HepG2 (cell line): Measurements from ENCODE around the gene PDZD2. TPM values are rescaled to one million over a fixed set of nuclear protein-coding genes. Genes with fewer than 3 reads are reported as not detected.

Experiments
- CENPX ChIP-seq: sonication (generic); formaldehyde crosslinking; IDR thresholded peaks from 2 replicates; pipeline ENCODE4 v1.9.0; 2021; ENCODE audit warnings: mild to moderate bottlenecking, missing genetic modification reagents, moderate library complexity
- GLI4 ChIP-seq: sonication (generic); formaldehyde crosslinking; IDR thresholded peaks from 2 replicates; pipeline ENCODE4 v1.5.1; 2020; ENCODE audit warnings: missing genetic modification reagents, mild to moderate bottlenecking, moderate library complexity, borderline replicate concordance
- NFIC ChIP-seq: IDR thresholded peaks from 2 replicates; pipeline ENCODE4 v1.6.1; 2012; ENCODE audit warnings: mild to moderate bottlenecking, low read length, inconsistent platforms
- TAF1 ChIP-seq: sonication (generic); formaldehyde crosslinking; IDR thresholded peaks from 2 replicates; pipeline ENCODE4 v1.4.0; 2020; ENCODE audit warnings: missing genetic modification reagents
- USF2 ChIP-seq, 2 experiments: sonication (generic) in 1 of 2; formaldehyde crosslinking in 1 of 2; IDR thresholded peaks; 2 replicates each; pipeline versions ENCODE4 v1.5.1 to v1.6.1; 2011 to 2020; ENCODE audit warnings: borderline replicate concordance in 1 of 2, low read depth in 1 of 2, low read length in 1 of 2, mild to moderate bottlenecking in 1 of 2, missing genetic modification reagents in 1 of 2, moderate library complexity in 1 of 2
- ZNF263 ChIP-seq: sonication (generic); formaldehyde crosslinking; IDR thresholded peaks from 2 replicates; pipeline ENCODE4 v1.4.0; 2020; ENCODE audit warnings: missing genetic modification reagents
- ZNF264 ChIP-seq: sonication (generic); formaldehyde crosslinking; IDR thresholded peaks from 2 replicates; pipeline ENCODE4 v1.4.0; 2020; ENCODE audit warnings: missing genetic modification reagents
- ZNF407 ChIP-seq: sonication (generic); formaldehyde crosslinking; IDR thresholded peaks from one replicate; pipeline ENCODE4 v1.5.1; 2020; ENCODE audit warnings: mild to moderate bottlenecking, missing genetic modification reagents; ENCODE audit errors: not compliant biosample characterization
- polyA plus RNA-seq, 8 experiments: library from polyadenylated mRNA; depleted of rRNA in 3 of 8; stranded (reverse) in 7 of 8; unstranded in 1 of 8; fragments of >200 nt; fragmentation: Illumina TruSeq in 4 of 8; extraction: Trizol in 4 of 8; gene quantifications; 2 replicates each; pipeline versions ENCODE4 v1.2.1 to v1.2.3, GENCODE V29; 2011 to 2016; ENCODE audit warnings: low read depth in 4 of 8, missing spikeins in 1 of 8, mixed read lengths in 1 of 8; ENCODE audit not compliant: insufficient read depth in 1 of 8
- total RNA-seq, 5 experiments: library from RNA; depleted of rRNA; stranded (reverse); fragments of >200 nt; fragmentation: Illumina TruSeq; extraction: Trizol; gene quantifications; 2 replicates each; pipeline ENCODE4 v1.2.3, GENCODE V29; 2016; ENCODE audit warnings: low read depth in 1 of 5
- TF ChIP-seq, protein P1 (sequence below): sonication (generic); formaldehyde crosslinking; IDR thresholded peaks from 2 replicates; pipeline ENCODE4 v1.4.0; 2020; ENCODE audit warnings: mild to moderate bottlenecking, missing genetic modification reagents

The PDZD2 gene
- total and polyA plus RNA-seq, 2 of the 13 experiments (the other 11 are each of a cell fraction or from before 2014, with no cell fraction given), result 0.04 TPM; not detected in 1

DNA sequence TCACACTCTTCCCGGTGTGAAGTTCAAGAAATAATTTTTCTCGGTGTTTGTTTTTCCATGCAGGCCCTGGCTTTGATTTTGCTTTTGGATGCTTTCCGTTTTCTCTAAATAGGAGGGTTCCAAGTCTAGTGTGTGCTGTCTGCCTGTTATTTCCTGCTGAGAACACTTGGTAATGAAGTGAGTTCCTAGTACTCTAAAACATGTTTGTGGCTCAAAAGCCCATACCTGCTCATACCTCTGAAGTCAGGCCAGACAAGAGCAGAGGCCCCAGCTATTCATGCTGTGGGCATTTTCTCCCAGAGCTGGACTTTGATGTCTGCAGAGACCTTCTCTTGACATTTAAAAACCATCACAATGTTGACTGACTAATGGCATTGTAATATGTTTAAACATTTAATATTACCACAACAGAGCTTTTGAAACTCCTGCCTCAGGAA, 324.0 kb downstream of the PDZD2 start (continued):
- no peak for TF ChIP-seq ZNF263 (CRISPR knock-in tag)
- TF ChIP-seq USF2 (IDR thresholded peaks at IDR 0.05; ENCODE audit: low read depth, low read length), result no peak
- TF ChIP-seq USF2 (CRISPR knock-in tag; IDR thresholded peaks at IDR 0.05; ENCODE audit: borderline replicate concordance), result no peak
- no peak for TF ChIP-seq TAF1
- no peak for TF ChIP-seq GLI4 (CRISPR knock-in tag)
- TF ChIP-seq, protein P1, sequence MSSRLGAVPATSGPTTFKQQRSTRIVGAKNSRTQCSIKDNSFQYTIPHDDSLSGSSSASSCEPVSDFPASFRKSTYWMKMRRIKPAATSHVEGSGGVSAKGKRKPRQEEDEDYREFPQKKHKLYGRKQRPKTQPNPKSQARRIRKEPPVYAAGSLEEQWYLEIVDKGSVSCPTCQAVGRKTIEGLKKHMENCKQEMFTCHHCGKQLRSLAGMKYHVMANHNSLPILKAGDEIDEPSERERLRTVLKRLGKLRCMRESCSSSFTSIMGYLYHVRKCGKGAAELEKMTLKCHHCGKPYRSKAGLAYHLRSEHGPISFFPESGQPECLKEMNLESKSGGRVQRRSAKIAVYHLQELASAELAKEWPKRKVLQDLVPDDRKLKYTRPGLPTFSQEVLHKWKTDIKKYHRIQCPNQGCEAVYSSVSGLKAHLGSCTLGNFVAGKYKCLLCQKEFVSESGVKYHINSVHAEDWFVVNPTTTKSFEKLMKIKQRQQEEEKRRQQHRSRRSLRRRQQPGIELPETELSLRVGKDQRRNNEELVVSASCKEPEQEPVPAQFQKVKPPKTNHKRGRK (CRISPR knock-in tag), result no peak
- TF ChIP-seq ZNF407 (CRISPR knock-in tag), result no peak
- TF ChIP-seq CENPX (CRISPR knock-in tag), result no peak
- no peak for TF ChIP-seq ZNF264 (CRISPR knock-in tag)
- TF ChIP-seq NFIC, result peak; percentile 38; the same call in 1 of the 2 replicates
- TF ChIP-seq, all 625 proteins: peak for 6
